Suppressor macrophage treated with lipopolysaccharide for 1 hour (primary cell): Measurements from ENCODE around the gene TAOK3.
"Not testable (repeated sequence)": the region's sequence is repeated elsewhere in the genome, so short reads cannot be mapped to it uniquely, and the experiment has no call there.

Source experiments
- DNase-seq, 3 donors: peaks; one replicate each; pipeline ENCODE4 v3.0.0-alpha.2; 2020 to 2022

The TAOK3 gene

GRCh38 chr12:118290130-118290529 lies 82.6 kb downstream of the TAOK3 start:
- no peak for DNase-seq

DNA sequence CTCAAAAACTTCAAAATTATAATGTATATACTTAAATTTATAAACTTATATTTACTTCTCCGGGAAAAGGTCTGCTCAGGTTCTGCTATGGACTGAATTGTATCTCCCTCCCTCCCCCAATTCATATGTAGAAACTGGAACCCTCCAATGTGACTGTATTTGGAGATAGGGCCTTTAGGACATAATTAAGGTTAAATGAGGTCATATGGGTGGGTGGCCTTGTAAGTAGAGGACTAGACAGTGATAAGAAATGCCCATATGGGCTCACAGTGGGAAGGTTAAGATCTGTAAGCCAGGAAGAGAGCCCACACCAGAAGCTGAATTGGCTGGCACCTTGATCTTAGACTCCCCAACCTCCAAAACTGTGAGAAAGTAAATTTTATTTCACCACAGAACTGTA lies 84.5 kb downstream of the TAOK3 start:
- DNase-seq = peak in 1 of 3 donors; percentile 31

- no peak for DNase-seq
Measured at GRCh38 chr12:118287728-118288127, 85.0 kb downstream of the TAOK3 start.

- no peak for DNase-seq
Measured at GRCh38 chr12:118282767-118283166, 89.9 kb downstream of the TAOK3 start.

DNA sequence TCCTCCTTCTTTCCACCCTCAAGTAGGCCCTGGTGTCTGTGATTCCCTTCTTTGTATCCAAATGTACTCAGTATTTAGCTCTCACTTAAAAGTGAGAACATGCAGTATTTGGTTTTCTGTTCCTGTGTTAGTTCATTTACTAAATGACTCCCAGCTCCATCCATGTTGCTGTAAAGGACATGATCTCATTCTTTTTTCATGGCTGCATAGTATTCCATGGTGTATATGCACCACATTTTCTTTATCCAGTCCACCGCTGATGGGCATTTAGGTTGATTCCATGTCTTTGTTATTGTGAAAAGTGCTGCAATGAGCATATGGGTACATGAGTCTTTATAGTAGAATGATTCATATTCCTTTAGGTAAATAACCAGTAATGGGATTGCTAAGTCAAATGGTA lies 94.4 kb downstream of the TAOK3 start:
- DNase-seq = not testable (repeated sequence)

DNA sequence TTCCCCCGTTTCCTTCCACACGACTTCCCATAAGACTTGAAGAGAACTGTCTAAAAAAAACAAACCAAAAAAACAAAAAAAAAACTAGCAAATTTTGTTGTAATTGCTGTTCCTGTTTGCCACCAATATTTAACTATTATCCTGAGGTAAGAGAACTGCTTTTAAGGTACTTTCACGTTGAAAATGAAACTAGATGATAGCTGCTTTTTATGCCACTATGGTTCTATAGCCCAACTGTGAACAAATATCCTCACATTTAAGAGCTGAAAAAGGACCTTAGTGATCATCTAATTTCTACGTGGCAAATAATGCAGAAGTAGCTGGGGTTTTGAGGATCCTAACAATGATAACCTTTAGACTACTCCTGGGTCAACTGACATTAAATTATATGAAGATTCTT lies 98.6 kb downstream of the TAOK3 start:
- DNase-seq = peak; percentile 2 to 27 (median 19)

DNA sequence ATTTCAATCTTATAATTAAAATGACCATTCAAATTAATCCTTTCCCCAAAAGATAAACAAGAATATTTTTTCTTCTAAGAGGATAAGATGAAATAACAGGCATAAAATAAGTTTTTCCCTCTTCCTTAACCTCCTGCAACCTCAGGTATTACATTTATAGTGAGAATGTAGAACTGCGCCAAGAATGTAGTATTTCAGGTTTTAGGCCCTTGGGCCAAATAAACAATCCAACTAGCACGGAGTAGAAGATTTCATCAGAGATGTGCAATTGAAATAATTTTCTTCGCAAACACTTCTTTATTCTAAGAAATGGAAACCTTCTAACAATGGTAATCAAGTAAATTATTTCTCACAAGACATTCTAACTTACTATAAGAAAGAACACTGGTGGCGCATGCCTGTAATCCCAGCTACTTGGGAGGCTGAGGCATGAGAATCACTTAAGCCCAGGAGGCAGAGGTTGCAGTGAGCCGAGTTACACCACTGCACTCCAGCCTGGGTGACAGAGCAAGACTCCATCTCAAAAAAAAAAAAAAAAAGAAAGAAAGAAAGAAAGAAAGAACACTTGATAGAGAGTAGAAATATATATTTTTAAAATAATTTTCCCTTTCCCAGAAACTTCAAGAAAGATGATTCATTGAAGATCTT lies 100.8 kb downstream of the TAOK3 start:
- no peak for DNase-seq

GRCh38 chr12:118271183-118271582 lies 101.5 kb downstream of the TAOK3 start:
- DNase-seq = no peak

- DNase-seq = peak; percentile 13 to 65 (median 65)
Measured at GRCh38 chr12:118269806-118270205, 102.9 kb downstream of the TAOK3 start.

DNA sequence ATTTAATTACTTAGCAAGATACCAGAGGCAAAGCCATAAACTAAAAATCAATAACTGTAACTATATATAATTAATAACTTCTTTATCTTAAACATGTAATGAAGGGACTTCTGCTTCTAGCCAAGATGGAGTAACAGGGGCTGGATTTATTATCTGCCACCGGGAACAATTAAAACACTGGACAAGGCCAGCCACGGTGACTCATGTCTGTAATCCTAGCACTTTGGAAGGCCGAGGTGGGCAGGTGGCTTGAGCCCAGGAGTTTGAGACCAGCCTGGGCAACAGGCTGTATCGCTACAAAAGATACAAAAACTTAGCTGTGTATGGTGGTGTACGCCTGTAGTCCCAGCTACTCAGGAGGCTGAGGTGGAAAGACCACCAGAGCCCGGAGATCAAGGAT lies 113.6 kb downstream of the TAOK3 start:
- no peak for DNase-seq

- DNase-seq = no peak
Measured at GRCh38 chr12:118256352-118256751, 116.4 kb downstream of the TAOK3 start.

DNA sequence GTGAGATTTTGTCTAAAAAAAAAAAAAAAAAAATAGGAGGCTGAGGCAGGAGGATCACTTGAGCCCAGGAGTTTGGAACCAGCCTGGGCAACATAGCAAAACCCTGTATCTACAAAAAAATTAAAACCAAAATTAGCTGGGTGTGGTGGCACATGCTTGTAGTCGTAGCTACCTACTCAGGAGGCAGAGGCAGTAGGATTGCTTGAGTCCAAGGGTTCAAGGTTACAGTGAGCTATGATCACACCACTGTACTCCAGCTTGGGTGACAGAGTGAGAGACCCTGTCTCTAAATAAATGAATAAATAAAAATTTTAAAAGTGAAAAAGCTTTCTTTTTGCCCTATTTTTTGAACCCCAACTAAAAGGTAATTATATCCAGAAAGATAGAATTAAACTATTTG lies 123.2 kb downstream of the TAOK3 start:
- DNase-seq = no peak

DNA sequence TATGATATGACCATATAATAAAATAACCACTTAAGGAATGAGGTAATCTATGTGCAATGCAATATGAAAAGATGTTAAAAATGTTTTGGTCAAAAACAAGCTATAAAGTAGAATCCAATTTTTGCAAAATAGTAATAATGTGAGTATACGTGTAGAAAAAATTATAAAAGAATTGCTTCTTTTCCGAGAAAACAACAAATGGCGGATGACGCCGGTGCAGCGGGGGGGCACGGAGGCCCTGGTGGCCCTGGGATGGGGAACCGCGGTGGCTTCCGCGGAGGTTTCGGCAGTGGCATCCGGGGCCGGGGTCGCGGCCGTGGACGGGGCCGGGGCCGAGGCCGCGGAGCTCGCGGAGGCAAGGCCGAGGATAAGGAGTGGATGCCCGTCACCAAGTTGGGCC lies 126.8 kb downstream of the TAOK3 start:
- not testable (repeated sequence) for DNase-seq

- DNase-seq = no peak
Measured at GRCh38 chr12:118238888-118239287, 133.8 kb downstream of the TAOK3 start.

- peak in 1 of 3 donors; percentile 1 for DNase-seq
Measured at GRCh38 chr12:118237908-118238307, 134.8 kb downstream of the TAOK3 start.

DNA sequence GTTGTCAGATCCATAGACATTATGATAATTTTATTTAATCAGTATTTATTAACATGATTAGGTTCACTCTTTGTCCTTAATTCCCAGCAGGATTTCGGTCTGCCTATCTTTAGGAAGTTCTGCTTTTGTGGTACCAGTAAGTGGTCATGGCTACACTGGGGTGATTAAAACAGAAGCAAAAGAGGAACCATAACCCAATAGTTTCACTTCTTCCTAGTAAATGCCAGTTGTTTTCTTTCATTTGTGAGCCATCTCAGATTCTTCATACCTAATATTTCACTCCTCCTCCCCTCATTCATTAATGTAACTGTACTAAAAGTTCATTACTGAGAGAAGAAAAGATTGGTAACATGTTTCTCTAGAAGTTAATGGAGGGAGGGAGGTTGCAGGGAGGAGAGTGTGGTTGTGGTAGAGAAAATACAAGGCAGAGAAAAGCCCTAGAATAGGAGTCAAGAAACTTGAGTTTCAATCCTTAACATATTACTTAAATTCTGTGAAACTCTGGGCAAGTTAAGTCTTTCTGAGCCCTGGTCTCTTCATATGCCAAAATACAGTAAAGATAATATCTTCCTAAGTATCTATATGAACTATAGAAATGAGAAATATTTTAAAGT lies 135.5 kb downstream of the TAOK3 start:
- DNase-seq = peak; percentile 60 to 84 (median 81)

GRCh38 chr12:118220702-118221101 lies 152.0 kb downstream of the TAOK3 start:
- DNase-seq = no peak

- DNase-seq = no peak
Measured at GRCh38 chr12:118219772-118220171, 152.9 kb downstream of the TAOK3 start.

DNA sequence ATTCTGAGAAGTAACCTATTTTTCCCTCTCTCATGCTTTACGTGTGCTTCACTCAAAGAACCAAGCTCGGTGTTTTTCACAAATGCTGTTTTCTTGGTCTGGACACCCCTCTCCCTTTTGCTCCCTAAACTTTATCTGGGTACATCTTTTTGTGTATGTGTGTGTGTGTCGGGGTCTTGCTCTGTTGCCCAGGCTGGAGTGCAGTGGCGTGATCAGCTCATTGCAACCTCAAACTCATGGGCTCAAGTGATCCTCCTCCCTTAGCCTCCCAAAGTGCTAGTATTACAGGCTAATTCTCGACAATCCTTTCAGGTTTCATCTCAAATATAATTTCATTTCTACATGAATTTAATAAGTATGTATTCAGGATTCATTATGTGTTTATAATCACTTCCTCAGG lies 153.6 kb downstream of the TAOK3 start:
- DNase-seq = no peak

- DNase-seq = no peak
Measured at GRCh38 chr12:118213452-118213851, 159.3 kb downstream of the TAOK3 start.

- no peak for DNase-seq
Measured at GRCh38 chr12:118212606-118213005, 160.1 kb downstream of the TAOK3 start.

GRCh38 chr12:118206107-118206412 lies 166.6 kb downstream of the TAOK3 start:
- DNase-seq = peak in 2 of 3 donors; percentile 38 to 57

GRCh38 chr12:118193958-118194357 lies 178.7 kb downstream of the TAOK3 start:
- DNase-seq = no peak

GRCh38 chr12:118193477-118193876 lies 179.2 kb downstream of the TAOK3 start:
- DNase-seq = no peak

GRCh38 chr12:118190266-118190665 lies 182.4 kb downstream of the TAOK3 start:
- DNase-seq = no peak
